HepG2 (cell line): Measurements from ENCODE around the gene HPCAL1. TPM values are rescaled to one million over a fixed set of nuclear protein-coding genes. Genes with fewer than 3 reads are reported as not detected.
A peak's percentile ranks its signal among the peaks of the same experiment; 100 is the strongest.

Experiments
- AHR ChIP-seq: IDR thresholded peaks from 2 replicates; pipeline ENCODE4 v1.6.1; 2018; ENCODE audit warnings: missing genetic modification reagents, missing compliant biosample characterization
- HES4 ChIP-seq: sonication (generic); formaldehyde crosslinking; IDR thresholded peaks from 2 replicates; pipeline ENCODE4 v1.9.0; 2021; ENCODE audit warnings: mild to moderate bottlenecking, missing genetic modification reagents, borderline replicate concordance
- HMGXB3 ChIP-seq: sonication (generic); formaldehyde crosslinking; IDR thresholded peaks from 2 replicates; pipeline ENCODE4 v1.4.0; 2020; ENCODE audit warnings: missing genetic modification reagents, borderline replicate concordance
- HNRNPL ChIP-seq: fragments of 200-400 bp; formaldehyde crosslinking; IDR thresholded peaks from 2 replicates; pipeline ENCODE4 v1.6.1; 2017; ENCODE audit warnings: mild to moderate bottlenecking, low read depth, low read length
- MBNL3 ChIP-seq: fragments of 250-450 bp; sonication (Bioruptor Pico); conservative IDR thresholded peaks from 2 replicates; pipeline ENCODE4 v1.8.0; 2022; ENCODE audit warnings: mild to moderate bottlenecking, inconsistent platforms
- MLXIP ChIP-seq: sonication (generic); formaldehyde crosslinking; IDR thresholded peaks from 2 replicates; pipeline ENCODE4 v1.9.0; 2021; ENCODE audit warnings: missing genetic modification reagents, borderline replicate concordance
- SALL1 ChIP-seq: sonication (generic); formaldehyde crosslinking; IDR thresholded peaks from 2 replicates; pipeline ENCODE4 v1.8.0; 2022; ENCODE audit warnings: mild to moderate bottlenecking, missing genetic modification reagents
- THAP11 ChIP-seq: IDR thresholded peaks from 2 replicates; pipeline ENCODE4 v1.6.1; 2016; ENCODE audit warnings: missing biosample characterization, missing genetic modification reagents
- ZBTB2 ChIP-seq: sonication (generic); formaldehyde crosslinking; IDR thresholded peaks from 2 replicates; pipeline ENCODE4 v1.8.0; 2022; ENCODE audit warnings: low read depth, missing genetic modification reagents
- ZNF143 ChIP-seq: sonication (generic); formaldehyde crosslinking; IDR thresholded peaks from 2 replicates; pipeline ENCODE4 v1.4.0; 2020; ENCODE audit warnings: missing genetic modification reagents
- ZNF331 ChIP-seq: sonication (generic); formaldehyde crosslinking; IDR thresholded peaks from 2 replicates; pipeline ENCODE4 v1.4.0; 2020; ENCODE audit warnings: missing genetic modification reagents
- ZNF350 ChIP-seq: sonication (generic); formaldehyde crosslinking; IDR thresholded peaks from 2 replicates; pipeline ENCODE4 v1.4.0; 2020; ENCODE audit warnings: mild to moderate bottlenecking, low read depth, missing genetic modification reagents, borderline replicate concordance
- ZNF431 ChIP-seq: sonication (generic); formaldehyde crosslinking; IDR thresholded peaks from 2 replicates; pipeline ENCODE4 v1.9.0; 2022; ENCODE audit warnings: missing genetic modification reagents, low read depth, mild to moderate bottlenecking, borderline replicate concordance
- ZNF484 ChIP-seq: sonication (generic); formaldehyde crosslinking; IDR thresholded peaks from 2 replicates; pipeline ENCODE4 v1.5.1; 2020; ENCODE audit warnings: mild to moderate bottlenecking, low read depth, missing genetic modification reagents, borderline replicate concordance
- ZNF766 ChIP-seq: sonication (generic); formaldehyde crosslinking; IDR thresholded peaks from 2 replicates; pipeline ENCODE4 v1.5.0; 2020; ENCODE audit warnings: missing genetic modification reagents, borderline replicate concordance
- ZNF800 ChIP-seq: sonication (generic); formaldehyde crosslinking; IDR thresholded peaks from 2 replicates; pipeline ENCODE4 v1.4.0; 2020; ENCODE audit warnings: missing genetic modification reagents
- polyA plus RNA-seq, 8 experiments: library from polyadenylated mRNA; depleted of rRNA in 3 of 8; stranded (reverse) in 7 of 8; unstranded in 1 of 8; fragments of >200 nt; fragmentation: Illumina TruSeq in 4 of 8; extraction: Trizol in 4 of 8; gene quantifications; 2 replicates each; pipeline versions ENCODE4 v1.2.1 to v1.2.3, GENCODE V29; 2011 to 2016; ENCODE audit warnings: low read depth in 4 of 8, missing spikeins in 1 of 8, mixed read lengths in 1 of 8; ENCODE audit not compliant: insufficient read depth in 1 of 8
- total RNA-seq, 5 experiments: library from RNA; depleted of rRNA; stranded (reverse); fragments of >200 nt; fragmentation: Illumina TruSeq; extraction: Trizol; gene quantifications; 2 replicates each; pipeline ENCODE4 v1.2.3, GENCODE V29; 2016; ENCODE audit warnings: low read depth in 1 of 5

The HPCAL1 gene
- total and polyA plus RNA-seq, 2 of the 13 experiments (the other 11 are each of a cell fraction or from before 2014, with no cell fraction given) = 29.5 to 29.9 TPM

- TF ChIP-seq AHR (no peak), HMGXB3 (no peak), ZNF143 (no peak), THAP11 (CRISPR knock-in tag) (peak; percentile 32; the same call in 1 of the 2 replicates), ZNF350 (no peak), ZNF331 (CRISPR knock-in tag) (0 out of 2 replicates have a peak, but pooled peaks have one; percentile 24), ZBTB2 (CRISPR knock-in tag) (no peak), ZNF766 (no peak), SALL1 (CRISPR knock-in tag) (peak; percentile 51), ZNF431 (CRISPR knock-in tag) (0 out of 2 replicates have a peak, but pooled peaks have one; percentile 1), HNRNPL (no peak), MLXIP (CRISPR knock-in tag) (no peak), ZNF484 (CRISPR knock-in tag) (no peak), HES4 (CRISPR knock-in tag) (no peak), ZNF800 (CRISPR knock-in tag) (no peak), MBNL3 (CRISPR knock-in tag) (no peak)
These were observed 24.2 kb downstream of the HPCAL1 start (continued) for GRCh38 chr2:10326707-10327594.
